Hepatocyte (in vitro differentiated cells): ENCODE results near the gene MBP. TPM values are rescaled to one million over a fixed set of nuclear protein-coding genes. Genes with fewer than 3 reads are reported as not detected.

Experiments used
- DNase-seq: peaks from one replicate; pipeline ENCODE4 v3.0.0-alpha.2; 2016; ENCODE audit warnings: low spot score
- H2AFZ ChIP-seq: fragments of 200-600 bp; sonication (generic); 2 replicates; pipeline ENCODE4 v1.6.0; 2016; ENCODE audit warnings: antibody characterized with exemption, mild to moderate bottlenecking
- H3K27ac ChIP-seq: fragments of 200-600 bp; sonication (generic); 2 replicates; pipeline ENCODE4 v1.5.1; 2016; ENCODE audit warnings: mild to moderate bottlenecking
- H3K27me3 ChIP-seq: fragments of 200-600 bp; sonication (generic); 2 replicates; pipeline ENCODE4 v1.6.1; 2016
- H3K36me3 ChIP-seq: fragments of 200-600 bp; sonication (generic); replicated peaks from 2 replicates; pipeline ENCODE4 v1.5.1; 2016; ENCODE audit warnings: low read depth; ENCODE audit not compliant: insufficient read depth
- H3K4me1 ChIP-seq: fragments of 200-600 bp; sonication (generic); 2 replicates; pipeline ENCODE4 v1.5.1; 2016; ENCODE audit warnings: mild to moderate bottlenecking, moderate library complexity; ENCODE audit not compliant: insufficient read depth
- H3K4me2 ChIP-seq: fragments of 200-600 bp; sonication (generic); 2 replicates; pipeline ENCODE4 v1.6.0; 2016
- H3K4me3 ChIP-seq: fragments of 200-600 bp; sonication (generic); 2 replicates; pipeline ENCODE4 v1.5.1; 2016; ENCODE audit warnings: mild to moderate bottlenecking
- H3K79me2 ChIP-seq: fragments of 200-600 bp; sonication (generic); 2 replicates; pipeline ENCODE4 v1.6.0; 2017; ENCODE audit warnings: mild to moderate bottlenecking
- H3K9me2 ChIP-seq: fragments of 200-600 bp; sonication (generic); replicated peaks from 2 replicates; pipeline ENCODE4 v1.6.0; 2017; ENCODE audit warnings: mild to moderate bottlenecking; ENCODE audit not compliant: insufficient read depth
- H3K9me3 ChIP-seq: fragments of 200-600 bp; sonication (generic); 2 replicates; pipeline ENCODE4 v1.5.1; 2016; ENCODE audit warnings: low read depth, mild to moderate bottlenecking
- H4K20me1 ChIP-seq: fragments of 200-600 bp; sonication (generic); 2 replicates; pipeline ENCODE4 v1.6.0; 2016; ENCODE audit warnings: mild to moderate bottlenecking; ENCODE audit not compliant: insufficient read depth, poor library complexity, severe bottlenecking
- CTCF ChIP-seq: fragments of 200-600 bp; sonication (generic); IDR thresholded peaks from 2 replicates; pipeline ENCODE4 v1.5.1; 2016; ENCODE audit warnings: antibody characterized with exemption, mild to moderate bottlenecking; ENCODE audit not compliant: poor library complexity
- EZH2 ChIP-seq: fragments of 200-600 bp; sonication (generic); IDR thresholded peaks from 2 replicates; pipeline ENCODE4 v1.6.1; 2016; ENCODE audit warnings: antibody characterized with exemption, mild to moderate bottlenecking, borderline replicate concordance
- EZH2phosphoT487 ChIP-seq: fragments of 200-600 bp; sonication (generic); IDR thresholded peaks from one replicate; pipeline ENCODE4 v1.6.1; 2018; ENCODE audit warnings: antibody characterized with exemption, mild to moderate bottlenecking, low read depth, moderate library complexity; ENCODE audit not compliant: unreplicated experiment, severe bottlenecking
- WGBS: methylation state at CpG from one replicate; pipeline ENCODE4 v1.1.6; 2016; ENCODE audit warnings: low lambda C conversion rate; ENCODE audit errors: missing lambda C conversion rate; 5-methylcytosine and 5-hydroxymethylcytosine counted together
- polyA plus RNA-seq: library from polyadenylated mRNA; unstranded; fragments of >200 nt; fragmentation: Nextera tagmentation; extraction: Ambion mirVana; gene quantifications from 2 replicates; pipeline ENCODE4 v1.2.1, GENCODE V29; 2016
- total RNA-seq: library from RNA; depleted of rRNA; stranded (reverse); fragments of >200 nt; gene quantifications from 2 replicates; pipeline ENCODE4 v1.2.3, GENCODE V29; 2014

MBP gene
- total and polyA plus RNA-seq, 2 experiments from 2014 or later, result 21.6 to 22.1 TPM

GRCh38 chr18:77005651-77006195, 126.9 kb downstream of the MBP start:
- Histone ChIP-seq H4K20me1 (no peaks in the 10 kb centered on the region), H3K9me2 (no peaks in the 10 kb centered on the region), H3K36me3 (no peaks in the 10 kb centered on the region), H3K4me2 (no peak overlapping the region), H3K4me1 (peaks cover 1% of the 10 kb centered on the region), H3K9me3 (no peaks in the 10 kb centered on the region), H3K4me3 (no peak overlapping the region), H3K27me3 (no peaks in the 10 kb centered on the region), H3K79me2 (no peaks in the 10 kb centered on the region), H3K27ac (no peak overlapping the region), H2AFZ (no peak overlapping the region)
- DNase-seq, result no peak
- no peak for TF ChIP-seq CTCF
- TF ChIP-seq EZH2phosphoT487, result no peak
- no peak for TF ChIP-seq EZH2
- WGBS, result 87% methylated on average over 11 of the region's 11 CpGs

- H2AFZ ChIP-seq, result no peak overlapping the region
- H3K36me3 ChIP-seq, result no peaks in the 10 kb centered on the region
- no peaks in the 10 kb centered on the region for H3K79me2 ChIP-seq
- no peak for DNase-seq
- H3K9me3 ChIP-seq, result no peaks in the 10 kb centered on the region
- H3K4me1 ChIP-seq, result peaks cover 3% of the 10 kb centered on the region
- H3K9me2 ChIP-seq, result no peaks in the 10 kb centered on the region
- H3K4me2 ChIP-seq, result no peak overlapping the region
- no peak for TF ChIP-seq EZH2
- TF ChIP-seq EZH2phosphoT487, result no peak
- TF ChIP-seq CTCF, result no peak
- no peaks in the 10 kb centered on the region for H3K27me3 ChIP-seq
- H3K27ac ChIP-seq, result no peak overlapping the region
- no peak overlapping the region for H3K4me3 ChIP-seq
- no peaks in the 10 kb centered on the region for H4K20me1 ChIP-seq
- 95% methylated on average over 26 of the region's 26 CpGs for WGBS
Measured at GRCh38 chr18:77004555-77005380, 127.8 kb downstream of the MBP start.

DNA sequence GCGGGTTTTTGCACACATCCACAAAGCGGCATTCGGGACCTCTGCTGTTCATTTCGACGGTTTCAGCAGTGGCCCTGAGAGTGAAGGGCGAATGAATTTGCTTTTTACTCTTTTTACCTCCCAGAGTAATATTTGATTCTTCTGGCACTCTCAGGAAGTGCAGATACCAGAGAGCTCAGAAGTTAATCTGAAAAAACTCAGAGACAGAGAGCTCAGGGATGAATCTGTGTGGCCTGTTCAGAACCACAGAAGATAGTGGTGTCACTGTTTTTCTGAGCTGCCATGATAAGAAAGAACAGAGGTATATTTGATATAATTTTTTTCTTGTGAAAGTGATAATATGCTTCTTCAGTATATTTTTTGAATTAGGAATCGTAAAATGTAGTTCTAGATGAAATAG, 129.3 kb downstream of the MBP start:
- 93% methylated on average over 7 of the region's 7 CpGs for WGBS
- no peak overlapping the region for H3K4me3 ChIP-seq

More for the DNA sequence above, 129.3 kb downstream of the MBP start:
- Histone ChIP-seq H3K36me3 (no peaks in the 10 kb centered on the region), H3K27ac (no peak overlapping the region), H3K4me2 (no peak overlapping the region), H3K79me2 (no peaks in the 10 kb centered on the region), H3K4me1 (peaks cover 3% of the 10 kb centered on the region), H4K20me1 (no peaks in the 10 kb centered on the region), H3K9me2 (no peaks in the 10 kb centered on the region), H2AFZ (no peak overlapping the region), H3K9me3 (no peaks in the 10 kb centered on the region), H3K27me3 (no peaks in the 10 kb centered on the region)
- DNase-seq, result no peak
- TF ChIP-seq CTCF (no peak), EZH2 (no peak), EZH2phosphoT487 (no peak)
